GM21717 (cell line): ENCODE data around the gene COL26A1.

Experiments used
- ATAC-seq: cut with Tn5 transposase; IDR thresholded peaks from one replicate; pipeline ENCODE4 v1.9.1; 2021; ENCODE audit warnings: mild to moderate bottlenecking, moderate library complexity; ENCODE audit not compliant: unreplicated experiment

Gene COL26A1

DNA sequence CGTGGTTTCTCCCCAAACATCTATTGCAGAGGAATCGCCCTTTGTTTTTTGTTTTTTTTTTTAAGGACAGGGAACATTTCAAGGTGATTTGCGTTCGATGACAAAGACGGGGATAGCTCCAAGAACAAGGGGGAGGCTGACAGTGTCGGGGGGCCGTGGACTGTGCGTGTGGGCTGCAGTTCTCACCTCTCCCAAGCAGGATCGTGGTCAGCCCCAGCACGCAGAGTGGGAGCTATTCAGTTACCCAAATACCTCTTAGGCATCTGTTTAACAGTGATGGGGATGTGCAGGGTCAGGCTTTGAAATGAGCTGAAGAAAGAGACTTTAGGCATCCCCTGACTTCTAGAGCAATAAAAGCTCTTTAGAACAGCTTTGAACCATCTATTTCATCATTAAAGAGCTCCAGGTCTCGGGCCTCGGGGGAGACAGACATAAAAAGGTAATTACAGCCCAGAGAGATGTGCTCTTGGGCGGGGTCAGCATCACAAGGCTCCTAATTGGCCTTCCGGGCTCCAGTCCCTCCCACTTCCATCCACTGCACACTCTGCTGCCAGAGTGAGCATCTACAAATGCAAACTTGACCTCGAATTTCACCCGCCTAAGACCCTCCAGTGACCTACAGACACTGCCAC lies 169.2 kb downstream of the COL26A1 start:
- ATAC-seq = no peak

DNA sequence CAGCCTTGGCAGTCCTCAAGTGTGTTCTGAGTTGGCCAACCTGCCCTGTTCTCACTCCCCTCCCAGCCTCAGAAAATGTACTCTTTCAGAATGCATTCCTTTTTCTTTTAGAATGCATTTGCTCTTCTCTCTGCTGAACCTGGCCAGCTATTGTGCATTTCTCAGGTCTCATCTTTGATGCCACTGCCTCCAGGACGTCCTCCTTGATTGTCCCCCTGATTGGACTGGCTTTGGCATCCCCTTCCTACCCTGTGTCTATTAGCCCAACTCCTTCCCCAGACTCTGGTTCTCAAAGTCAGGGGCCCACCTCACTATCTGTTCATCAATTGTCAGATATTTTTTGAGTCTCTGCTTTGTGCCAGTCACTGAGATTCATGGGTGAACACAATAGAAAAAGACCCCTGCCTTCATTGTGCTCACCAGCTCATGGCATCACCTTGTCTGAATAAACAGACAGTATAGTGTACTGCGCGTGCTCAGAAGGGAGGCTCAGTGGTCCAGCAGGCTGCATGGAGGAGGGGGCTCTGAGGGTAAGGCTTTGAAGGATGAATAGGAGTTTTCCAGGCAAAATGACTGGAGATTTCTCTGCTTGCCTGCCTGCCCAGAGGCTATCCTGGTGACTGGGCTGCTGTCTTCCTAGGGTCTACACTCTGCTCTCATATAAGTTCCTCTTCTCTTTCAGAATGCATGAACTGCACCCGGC lies 169.9 kb downstream of the COL26A1 start:
- ATAC-seq = no peak

DNA sequence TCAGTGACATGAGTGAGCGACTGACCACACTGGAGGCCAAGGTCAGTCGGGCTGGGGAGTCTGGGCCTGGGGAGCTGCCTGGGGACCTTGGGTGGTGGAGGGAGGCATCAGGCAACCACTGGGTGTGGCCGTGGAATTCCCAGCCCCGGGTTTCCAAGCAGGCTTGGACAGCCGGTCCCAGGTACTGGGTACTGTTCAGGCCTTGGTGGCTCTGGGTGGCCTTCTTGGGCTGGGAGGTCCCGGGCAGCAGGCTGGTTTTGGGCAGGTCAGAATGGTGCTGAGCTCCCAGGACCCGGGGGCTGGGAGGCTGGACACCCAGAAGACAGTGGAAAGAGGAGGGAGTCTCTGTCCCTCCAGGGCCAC lies 170.4 kb downstream of the COL26A1 start:
- no peak for ATAC-seq

DNA sequence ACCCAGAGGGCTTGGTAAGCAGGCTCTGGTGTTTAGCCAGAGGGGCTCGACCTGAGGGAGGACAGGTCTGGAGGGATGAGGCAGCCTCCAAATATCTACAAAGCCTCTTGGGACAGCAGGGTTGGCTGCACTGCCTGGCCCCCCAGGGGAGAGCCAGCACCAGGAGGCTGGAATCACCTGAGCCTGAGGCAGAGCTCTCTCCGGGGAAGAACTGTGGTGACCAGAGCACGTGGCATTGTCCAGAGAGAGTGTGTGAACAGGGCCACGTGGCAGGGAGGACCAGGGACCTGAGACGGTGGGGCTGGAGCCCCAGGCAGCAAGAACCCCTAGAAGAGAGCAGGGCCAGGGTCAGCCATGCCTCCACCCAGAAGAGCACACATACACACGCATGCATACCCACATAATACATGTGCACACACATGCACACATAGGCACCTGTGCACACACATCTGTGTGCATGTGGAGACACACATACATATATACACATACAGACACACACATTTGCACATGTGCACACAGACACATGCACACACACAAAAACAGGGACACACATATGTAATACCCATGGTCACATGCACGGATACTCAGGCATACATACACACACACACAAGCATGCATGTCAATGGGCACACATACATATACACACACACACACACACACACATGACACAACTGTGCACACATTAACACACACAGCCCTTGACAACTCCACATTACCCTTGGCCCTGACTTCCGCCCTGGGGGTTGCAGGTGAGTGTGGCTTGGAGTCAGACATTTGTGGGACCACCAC lies 171.5 kb downstream of the COL26A1 start:
- ATAC-seq = no peak

DNA sequence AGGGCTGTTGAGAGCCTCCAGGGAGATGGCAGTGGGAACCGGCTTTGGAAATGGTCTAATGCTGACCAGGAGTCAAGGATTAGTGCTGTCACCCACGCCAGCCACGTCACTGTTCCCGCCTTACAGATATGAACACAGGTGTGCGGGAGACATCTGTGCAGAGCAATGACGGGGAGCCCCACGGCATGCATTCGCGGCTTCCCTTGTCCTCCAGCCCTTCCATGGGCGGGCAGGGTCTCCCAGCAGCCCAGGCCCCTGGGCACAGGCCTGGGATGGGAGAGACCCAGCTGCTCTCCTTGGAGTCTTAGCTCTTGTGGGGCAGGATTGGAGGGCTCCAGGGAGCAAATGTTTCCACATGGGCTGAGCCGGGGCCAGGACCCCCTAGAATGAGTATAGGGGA lies 172.2 kb downstream of the COL26A1 start:
- ATAC-seq = no peak

DNA sequence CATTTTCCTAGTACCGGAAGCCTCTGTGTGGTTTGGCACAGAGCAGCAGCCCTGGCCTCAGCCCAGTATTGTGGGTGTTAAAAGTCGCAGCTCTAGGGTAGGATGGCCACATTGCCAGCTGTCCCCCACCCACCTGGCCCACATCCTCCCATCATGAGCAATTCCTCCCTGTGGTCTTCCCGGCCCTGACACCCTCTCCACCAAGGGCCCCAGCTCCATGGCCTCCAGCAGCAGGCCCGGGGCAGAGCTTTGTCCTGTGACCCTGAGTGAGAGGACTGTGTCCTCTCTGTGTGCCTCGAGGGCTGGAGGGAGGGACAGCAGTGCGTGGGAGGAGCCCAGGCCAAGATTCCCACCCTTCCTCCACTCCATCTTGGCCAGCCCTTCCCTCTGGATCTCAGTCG lies 172.7 kb downstream of the COL26A1 start:
- no peak for ATAC-seq

DNA sequence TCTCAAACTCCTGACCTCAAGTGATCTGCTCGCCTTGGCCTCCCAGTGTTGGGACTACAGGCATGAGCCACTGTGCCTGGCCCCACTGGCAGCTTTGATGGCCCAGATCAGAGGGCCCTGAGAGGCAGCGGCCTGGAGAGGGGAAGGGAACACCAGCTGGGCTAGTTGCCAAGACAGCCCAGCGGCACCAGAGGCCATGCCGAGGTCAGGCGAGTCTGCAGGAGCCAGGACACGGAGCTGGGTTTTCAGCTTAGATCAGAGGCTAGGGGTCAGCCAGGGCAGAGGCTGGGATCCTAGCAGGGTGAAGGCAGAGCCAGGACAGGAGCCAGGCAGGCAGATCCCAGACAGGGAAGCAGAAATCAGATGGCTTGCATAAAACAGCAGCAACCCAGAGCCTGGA lies 173.6 kb downstream of the COL26A1 start:
- ATAC-seq = no peak

DNA sequence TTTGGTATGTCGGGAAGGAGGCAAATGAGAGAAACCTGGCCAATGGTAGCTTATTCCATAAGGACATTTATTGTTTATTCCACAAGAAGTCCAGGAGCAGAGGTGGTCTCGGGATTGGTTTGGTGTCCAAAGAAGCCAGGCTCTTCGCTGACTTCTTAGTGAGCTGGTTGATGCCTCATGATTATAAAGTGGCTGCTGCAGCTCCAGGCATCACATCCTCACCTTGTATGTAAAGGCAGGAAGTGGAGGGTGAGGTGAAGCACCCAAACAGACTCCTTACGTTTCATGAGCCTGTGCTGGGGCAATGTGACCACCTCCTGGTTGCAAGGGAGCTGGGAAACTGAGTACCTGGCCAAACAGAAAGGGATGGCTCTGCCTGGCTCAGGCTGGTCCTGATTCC lies 174.0 kb downstream of the COL26A1 start:
- no peak for ATAC-seq

DNA sequence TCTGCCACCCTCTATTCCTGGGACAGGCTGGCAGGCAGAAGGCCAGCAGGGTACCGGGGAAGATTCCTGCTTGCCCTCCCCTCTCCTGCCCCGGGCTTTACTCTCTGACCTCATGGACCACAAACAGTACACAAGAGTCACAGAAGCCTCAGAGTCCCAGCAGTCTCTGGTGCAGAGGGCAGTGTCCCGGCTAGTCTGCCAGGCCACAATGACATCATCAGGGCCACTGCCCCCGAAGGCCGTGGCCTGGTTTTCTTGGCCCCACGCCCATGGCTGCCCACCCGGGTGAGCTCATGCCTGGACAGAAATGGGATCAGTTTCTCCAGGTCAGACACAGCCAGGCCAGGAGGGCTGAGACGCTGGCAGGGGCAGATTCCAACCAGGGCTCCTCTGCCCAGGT lies 174.5 kb downstream of the COL26A1 start:
- no peak for ATAC-seq

DNA sequence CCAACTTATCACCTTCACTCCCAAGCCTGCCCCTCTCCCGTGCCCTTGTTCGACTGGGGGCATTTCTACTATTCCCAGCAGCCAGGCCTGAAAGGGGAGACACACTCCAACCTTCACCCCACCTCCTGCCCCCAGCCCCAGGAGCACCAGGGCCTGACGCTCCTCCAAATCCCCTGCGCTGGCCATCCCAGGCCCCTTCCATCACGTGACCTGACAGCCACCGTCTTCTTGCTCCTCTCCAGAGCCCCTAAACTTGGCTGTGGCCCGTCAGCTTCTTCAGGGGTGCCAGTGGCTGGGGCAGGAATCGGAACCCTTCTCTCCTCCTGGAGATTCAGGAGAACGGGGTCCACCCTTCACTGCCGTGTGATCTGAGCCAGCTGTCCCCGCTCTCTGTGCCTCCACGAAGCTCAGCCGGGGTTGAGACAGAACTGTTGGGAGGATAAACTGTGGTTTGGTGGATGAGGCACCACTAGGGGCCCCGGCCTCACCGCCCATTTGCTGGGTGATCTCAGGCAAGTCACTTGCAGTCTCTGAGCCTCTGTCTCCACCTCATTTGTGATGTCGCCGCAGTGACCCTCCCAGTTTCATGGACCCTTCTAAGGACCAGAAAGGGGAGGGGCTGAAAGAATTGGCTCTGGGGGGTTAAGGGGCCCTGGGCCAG lies 175.4 kb downstream of the COL26A1 start:
- no peak for ATAC-seq

DNA sequence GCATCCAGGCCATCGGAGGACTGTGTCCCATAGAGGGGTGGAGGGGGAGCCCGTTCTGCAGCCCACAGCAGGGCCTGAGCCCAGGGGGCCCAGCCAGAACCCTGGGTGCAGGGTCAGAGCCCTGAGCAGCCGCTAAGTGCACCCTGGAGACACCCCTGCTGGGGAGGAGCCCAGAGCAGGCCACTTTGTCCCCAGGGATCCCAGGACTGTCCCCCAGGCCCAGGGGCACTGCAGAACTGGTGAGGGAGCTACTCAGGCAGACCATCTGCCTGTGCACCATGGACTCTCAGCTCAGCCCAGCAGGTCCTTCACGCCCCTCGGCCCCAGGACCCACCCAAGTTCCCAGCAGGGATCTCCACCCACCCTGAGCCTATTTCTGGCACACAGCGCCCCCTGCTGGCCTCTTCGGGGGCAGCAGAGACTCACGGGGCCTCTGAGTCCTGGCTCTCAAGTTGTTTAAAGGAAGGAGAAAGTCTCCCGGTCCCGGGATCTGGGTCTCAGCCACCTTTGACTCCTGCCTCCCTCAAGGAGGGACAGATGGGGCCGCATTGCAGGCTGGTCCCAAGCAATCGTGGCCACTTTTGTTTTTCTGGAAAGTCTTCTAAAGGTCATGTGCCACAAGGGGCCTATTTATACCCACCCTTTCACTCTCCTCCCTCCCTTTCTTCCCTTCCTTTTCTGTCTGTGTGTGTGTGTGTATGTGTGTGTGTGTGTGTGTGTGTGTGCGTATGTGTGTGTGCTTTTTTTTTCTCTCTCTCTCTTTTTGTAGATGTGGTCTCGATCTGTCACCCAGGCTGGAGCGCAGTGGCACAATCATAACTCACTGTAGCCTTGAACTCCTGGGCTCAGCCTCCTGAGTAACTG lies 176.2 kb downstream of the COL26A1 start:
- no peak for ATAC-seq

DNA sequence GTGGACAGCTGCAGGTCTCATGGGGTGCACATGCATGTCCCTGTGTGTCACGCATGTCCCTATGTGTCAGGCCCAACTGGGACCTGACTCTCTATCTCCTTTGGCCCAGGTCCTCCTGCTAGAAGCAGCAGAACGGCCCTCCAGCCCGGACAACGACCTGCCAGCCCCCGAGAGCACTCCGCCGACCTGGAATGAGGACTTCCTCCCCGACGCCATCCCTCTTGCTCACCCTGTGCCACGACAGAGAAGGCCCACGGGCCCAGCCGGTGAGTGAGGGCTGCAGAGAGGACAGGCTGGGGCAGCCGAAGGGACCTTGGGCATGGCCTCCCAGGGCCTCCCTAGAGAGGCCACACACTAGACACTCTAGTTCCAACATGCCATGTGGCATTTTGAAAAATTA lies 177.1 kb downstream of the COL26A1 start:
- no peak for ATAC-seq

DNA sequence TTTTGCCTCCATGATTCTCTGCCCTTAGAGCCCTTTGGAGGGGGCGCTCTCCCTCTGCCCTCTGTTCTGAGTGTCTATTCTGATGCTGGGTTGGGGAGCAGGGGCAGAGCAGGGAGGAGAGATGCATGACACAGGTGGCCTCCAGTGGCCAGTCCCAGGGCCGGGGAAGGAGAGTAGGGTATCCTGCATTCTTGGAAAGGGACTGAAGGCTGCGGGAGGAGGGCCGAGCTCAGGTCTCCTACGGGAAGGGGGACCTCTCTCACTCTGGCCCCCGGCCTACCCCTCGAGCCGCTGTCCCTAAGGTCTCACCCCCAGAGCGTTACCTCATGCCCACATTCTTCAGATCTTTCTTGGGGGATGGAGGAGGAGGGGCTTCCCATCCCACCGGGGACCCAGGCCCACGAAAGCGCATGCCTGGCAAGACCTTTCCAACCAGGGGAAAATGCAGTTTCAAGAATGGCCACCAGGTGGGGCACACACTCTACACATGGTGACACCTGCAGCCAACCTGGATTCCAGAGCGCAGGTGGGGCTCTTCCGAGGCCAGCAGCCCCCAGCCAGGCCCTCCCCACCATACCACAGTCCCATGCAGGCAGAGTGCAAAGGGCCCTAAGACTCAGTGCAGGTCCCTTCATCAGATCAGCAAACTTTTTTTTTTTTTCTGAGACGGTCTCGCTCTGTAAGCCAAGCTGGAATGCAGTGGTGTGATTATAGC lies 180.0 kb downstream of the COL26A1 start:
- no peak for ATAC-seq

DNA sequence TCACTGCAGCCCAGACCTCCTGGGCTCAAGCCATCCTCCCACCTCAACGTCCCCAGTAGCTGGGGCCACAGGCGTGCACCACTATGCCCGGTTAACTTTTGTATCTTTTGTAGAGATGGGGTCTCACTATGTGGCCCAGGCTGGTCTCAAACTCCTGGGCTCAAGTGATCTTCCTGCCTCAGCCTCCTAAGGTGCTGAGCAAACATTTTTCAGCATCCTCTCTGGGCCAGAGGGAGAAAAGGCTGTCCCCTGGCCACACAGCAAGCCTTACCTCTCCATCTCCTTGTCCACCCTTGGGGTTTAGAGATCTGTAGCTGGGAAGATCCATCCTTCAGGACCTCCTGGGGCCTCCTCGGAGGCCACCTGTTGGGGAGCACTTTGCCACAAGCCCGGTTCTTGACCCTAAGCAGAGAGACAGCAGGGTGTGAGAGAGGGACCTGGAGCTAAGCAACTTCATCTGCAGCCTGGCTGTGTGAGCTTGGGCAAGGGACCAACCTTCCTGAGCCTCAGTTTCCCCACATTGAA lies 180.6 kb downstream of the COL26A1 start:
- ATAC-seq = no peak

DNA sequence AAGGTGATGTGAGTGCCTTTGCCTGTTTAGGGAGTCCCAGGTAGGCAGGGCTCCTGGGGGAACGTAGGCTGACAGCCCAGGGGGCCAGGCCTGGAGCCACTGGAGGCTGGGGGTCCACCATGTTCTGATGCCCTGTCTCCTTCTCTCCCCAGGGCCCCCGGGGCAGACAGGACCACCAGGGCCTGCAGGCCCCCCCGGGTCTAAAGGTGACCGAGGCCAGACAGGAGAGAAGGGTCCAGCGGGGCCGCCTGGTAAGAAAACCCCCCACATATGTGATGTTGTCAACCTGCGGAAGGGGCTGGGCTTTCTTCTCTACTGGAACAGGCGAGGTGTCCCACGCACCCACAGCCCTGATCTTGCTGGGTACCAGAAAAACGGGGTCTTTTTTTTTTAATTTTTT lies 181.2 kb downstream of the COL26A1 start:
- no peak for ATAC-seq

DNA sequence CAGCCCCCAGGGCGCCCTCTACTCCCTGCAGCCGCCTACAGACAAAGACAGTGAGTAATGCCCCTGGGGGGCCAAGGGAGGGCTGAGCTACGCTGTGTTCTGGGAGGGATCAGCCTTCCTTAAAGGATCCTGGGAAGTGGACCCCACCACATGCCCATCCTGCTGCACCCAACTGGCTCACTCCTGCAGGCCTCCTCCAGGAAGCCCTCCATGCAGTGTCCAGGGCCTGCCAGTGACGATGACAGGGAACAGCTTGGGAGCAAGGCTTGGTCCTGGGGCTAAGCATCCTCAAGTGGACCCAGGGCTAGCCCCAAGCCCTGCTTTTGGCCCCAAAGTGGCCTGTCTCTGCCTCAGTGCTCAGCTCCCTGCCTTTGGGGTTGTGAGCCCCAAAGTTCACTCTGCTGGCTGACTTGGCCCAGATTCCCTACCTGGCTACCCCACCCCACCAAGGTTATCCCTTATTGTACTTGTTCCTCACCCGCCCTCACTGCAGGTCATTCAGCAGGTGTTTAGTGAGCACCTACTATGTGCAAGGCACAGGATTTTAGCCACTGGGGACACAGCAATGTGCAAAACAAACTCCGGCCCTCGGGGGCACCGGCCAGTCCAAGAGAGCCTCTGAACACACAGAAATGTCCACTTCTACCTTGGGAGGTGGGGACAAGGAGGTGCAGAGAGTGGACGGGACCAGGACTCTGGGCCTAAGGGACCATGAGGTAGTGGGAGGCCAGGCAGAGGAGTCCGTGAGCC lies 182.9 kb downstream of the COL26A1 start:
- ATAC-seq = no peak

DNA sequence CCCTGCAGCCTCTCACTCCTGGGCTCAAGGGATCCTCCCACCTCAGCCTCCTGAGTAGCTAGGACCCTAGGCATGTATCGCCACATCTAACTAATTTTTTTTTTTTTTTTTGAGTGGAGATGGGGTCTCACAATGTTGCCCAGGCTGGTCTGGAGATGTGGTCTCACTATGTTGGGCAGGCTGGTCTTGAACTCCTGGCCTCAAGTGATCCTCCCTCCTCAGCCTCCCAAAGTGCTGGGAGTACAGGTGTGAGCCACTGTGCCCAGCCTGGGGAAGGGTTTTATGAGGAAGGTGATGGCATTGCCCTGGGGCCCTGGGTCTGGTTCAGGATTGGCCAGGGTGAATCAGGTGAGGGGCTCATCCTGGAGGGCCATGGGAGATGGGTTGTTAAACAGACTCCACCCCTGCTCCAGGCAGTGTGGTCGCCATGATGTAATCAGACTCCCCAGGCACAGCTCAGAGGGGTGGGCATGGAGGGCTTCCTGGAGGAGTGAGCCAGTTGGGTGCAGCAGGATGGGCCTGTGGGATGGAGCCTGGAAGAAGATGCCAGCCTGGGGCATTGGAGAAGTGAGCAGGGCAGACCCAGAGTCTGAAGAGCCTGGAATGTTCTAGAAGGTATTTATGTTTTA lies 183.7 kb downstream of the COL26A1 start:
- ATAC-seq = no peak

DNA sequence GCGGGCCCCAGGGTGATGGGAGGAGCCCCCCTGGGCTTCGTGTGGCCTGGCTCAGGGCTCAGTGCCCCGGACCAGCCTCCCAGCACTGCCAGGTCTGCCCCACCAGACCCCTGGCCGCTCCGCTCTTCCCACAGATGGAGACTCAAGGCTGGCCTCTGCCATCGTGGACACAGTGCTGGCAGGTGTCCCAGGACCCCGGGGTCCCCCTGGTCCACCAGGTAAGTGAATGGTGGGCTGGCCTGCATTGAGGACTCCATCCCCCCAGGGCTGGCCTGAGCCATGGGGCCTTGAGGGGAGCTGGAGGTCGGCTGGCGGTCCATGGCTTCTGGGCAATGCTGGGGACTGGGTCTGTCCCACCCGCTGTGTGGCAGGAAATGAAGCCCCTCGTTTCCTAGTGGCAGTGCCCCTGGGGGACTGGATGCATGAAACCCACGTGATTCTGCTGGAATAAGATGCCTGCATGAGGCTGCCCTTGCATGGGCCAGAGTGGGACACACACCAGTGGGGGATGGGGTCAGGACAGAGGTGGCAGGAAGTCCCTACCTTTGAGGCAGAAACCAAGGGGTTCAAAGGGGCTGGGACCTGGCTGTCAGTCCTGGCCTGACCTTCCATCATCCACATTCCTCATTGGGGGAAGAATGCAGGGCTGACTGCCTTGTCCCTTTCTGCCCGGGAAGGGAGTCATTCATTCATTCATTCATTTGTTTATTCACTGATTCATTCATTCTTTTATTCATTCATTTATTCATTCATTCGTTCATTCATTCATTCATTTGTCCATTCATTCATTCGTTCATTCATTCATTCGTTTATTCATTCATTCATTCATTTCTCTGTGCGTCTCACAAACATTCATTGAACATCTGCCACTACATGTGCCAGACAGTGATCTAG lies 184.6 kb downstream of the COL26A1 start:
- ATAC-seq = no peak
